ENCODE data around the gene PALD1.
A peak's percentile ranks its signal among the peaks of the same experiment; 100 is the strongest.

The PALD1 gene

DNA sequence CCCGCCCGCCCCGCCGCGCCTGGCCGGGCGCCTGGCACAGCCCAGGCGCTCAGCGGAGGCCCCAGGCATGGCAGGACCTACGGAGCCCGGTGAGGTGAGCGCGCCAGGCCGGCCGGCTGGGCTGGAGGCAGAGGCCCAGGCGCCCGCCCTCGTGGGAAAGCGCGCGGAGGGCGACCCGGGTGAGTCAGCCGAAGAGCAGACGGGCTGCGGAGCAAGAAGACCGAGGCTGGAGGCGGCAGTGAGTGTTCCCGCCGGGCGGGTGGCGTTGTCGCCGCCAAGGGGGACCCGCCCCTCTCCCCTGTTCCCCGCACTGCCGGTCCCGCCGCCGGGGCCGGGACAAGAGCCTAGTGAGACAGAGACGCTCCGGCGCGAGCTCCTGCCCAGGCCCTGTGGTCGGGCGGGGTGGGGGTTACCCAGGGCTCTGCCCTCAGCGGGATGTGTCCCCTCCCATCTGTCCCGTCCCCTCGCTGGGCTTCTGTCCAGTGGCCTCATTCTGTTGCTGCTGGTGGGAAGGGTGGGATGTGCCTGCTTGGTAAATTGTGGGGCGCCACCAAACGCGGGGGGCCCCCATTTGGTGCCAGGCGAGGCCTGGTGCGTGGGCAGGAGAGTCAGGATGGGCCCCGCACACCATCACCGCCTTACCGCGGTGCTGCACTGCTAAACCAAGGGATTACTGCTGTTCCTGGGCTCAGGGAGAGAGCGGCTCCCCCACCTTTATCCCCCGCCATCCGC is 20.1 kb upstream of the PALD1 start:
- DNase-seq, result no peak

DNA sequence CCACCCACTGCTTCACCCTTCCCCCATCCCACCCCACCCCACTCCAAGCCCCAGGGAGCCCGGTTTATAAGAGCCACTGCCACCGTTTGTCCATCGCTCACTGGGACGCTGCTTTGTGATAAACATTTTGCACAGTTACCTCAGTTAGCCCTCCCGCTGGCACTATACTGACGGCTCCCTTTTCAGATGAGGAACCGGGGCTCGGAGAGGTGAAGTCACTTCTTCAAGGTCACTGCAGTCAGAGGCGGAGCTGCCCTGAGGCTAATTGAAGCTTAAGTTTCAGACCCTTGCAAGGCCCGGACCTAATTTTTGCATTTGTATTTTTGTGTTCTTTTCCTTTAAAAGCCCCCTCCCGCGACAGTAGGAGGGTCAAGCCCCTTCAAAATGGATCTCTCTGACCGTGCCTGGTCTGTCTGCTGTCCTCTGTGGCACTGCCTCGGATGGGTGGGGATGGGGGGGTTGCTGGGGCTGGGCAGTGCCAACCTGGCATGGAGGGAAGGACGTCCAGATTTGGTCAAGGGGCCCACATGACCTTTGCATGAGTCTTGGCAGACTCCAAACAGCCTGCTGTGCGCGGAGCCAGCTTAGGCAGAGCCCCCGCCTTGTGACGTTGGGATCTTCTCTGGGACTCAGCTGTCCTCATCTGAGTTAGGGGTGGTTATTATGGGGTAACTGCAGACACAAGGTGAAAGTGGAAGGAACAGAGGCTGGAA is 19.4 kb upstream of the PALD1 start:
- DNase-seq, result no peak

DNA sequence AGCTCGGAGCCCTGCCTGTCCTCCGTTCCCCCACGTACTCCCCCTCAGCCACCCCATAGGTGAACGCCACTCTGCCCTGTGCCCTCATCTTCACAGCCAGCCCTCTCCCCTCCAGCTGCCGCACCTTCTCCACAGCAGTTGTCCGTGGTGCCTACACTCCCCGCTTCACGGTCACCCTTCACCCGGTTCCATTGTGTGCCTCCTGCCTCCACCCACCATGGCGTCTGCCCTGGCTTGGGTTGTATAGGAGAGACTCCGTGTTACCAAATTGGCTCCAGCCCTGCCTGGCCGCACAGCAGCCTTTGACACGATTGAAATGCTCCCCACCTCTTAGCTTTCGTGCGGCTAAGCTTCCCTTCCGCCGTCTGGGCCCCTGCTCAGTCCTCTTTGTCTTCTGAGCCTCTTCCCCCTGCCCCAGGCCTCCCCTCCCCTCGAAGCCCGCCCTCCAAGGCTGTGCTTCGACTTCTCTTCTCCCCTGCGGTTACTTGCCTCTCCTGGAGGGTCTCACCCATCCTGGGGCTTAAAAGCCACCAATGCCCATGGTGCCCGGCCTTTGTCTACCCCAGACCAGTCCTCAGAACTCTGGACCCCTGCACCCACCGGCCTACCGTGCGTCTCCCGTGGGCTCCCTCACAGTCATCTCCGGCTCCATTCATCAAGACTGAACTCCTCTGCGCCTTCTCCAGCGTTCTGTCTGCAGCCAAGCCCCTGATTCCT is 18.6 kb upstream of the PALD1 start:
- DNase-seq, result no peak

DNA sequence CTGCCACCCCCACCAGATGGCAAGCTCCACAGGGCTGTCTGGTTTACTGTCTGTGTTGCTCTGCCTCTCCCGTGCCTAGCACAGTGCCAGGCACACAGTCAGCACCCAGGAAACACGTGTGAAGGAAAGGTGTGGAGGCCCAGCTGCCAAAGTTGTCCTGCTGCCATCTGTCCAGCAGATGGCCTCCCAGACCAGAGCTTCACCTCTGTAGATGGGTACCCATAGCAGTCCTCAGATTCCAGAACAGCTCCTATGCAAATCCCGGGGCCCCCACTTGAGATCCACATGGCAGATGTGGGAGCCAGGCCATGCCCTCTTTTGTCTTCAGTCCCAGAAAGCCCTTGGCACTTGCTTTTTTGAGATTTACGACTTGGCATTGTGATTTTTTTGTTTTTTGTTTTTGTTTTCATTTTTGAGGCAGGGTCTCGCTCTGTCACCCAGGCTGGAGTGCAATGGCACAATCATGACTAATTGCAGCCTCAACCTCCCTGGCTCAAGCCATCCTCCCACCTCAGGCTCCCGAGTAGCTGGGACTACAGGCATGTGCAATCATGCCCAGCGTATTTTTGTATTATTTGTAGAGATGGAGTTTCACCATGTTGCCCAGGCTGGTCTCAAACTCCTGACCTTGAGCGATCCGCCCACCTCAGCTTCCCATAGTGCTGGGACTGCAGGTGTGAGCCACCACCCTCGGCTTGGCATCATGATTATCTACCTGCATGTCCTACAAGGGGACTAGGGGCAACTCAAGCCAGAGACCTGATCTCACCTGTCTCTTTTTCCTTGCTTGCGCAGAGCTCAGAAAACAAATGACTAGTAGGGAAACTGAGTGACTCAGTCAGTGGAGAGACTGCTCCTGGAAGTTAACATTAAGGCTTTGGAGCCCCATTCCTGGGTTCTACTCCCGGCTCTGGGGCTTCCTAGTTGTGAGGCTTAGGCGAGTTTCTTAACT is 16.9 kb upstream of the PALD1 start:
- peak in 1 of 2 experiments; percentile 30 for DNase-seq

DNA sequence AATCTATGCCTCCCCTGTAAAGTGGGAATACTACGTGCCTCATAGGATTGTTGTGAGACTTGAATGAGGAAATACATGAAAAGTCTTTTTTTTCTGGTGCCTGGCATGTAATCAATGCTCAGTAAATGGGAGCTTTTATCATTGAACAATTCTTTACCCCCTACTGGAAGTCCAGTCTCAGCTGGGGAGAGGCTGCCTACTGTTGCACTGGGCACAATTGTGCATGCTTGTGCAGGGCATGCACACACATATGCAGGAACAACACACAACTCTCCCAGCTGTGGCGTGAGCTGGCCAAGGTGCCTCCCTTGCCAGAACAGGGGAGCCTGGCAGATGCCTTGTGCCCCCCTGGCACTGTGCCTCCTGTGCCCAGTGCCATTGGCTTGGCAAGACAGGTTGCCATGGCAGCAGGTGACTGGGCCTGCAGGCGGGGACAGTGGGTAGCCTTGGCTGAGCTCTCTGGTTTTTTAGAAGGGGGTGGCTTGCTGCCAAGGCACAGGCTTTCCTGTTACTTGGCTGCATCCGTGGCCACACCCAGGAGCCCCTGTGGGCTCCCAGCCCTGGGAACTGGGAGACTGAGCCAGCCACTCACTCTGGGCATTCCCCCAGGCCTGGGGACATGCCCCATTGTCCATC is 16.1 kb upstream of the PALD1 start:
- peak in 1 of 2 experiments; percentile 22 for DNase-seq

DNA sequence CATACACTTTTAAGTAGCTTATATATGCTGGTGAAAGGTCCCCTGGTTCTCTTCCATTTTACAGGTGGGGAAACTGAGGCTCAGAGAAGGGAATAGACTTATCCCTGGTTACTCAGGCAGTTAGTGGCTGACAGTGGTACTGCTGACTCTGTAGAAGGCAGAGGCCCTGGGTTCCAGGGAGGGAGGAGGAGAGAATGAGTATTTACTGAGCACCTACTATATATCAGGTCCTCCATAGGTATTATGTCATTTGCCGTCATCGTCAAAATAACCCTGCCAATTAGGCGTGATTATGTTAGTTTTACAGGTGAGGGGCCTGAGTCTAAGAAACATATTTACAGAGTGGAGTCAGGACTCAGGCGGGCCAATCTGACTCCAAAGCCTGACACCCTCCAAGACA is 13.3 kb upstream of the PALD1 start:
- no peak for DNase-seq

DNA sequence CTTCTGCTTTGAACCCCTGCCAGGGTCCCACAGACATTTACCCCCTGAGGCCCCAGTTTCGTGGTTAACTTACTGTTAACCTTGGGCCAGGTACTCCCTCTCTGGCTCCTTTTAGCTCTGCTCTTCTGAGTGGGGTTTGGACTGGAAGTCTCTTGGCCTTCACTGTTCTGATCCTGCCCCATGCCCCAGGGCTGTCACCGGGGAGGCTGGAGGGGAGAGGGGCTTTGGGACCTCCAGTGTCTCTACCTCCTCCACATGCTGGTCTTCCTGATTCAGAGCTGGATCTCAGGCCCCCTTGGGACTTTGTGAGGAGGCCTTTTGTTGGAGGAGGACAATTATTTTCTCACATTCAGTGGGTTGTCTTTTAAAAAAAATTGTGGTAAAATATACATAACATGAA is 12.7 kb upstream of the PALD1 start:
- DNase-seq, result no peak

DNA sequence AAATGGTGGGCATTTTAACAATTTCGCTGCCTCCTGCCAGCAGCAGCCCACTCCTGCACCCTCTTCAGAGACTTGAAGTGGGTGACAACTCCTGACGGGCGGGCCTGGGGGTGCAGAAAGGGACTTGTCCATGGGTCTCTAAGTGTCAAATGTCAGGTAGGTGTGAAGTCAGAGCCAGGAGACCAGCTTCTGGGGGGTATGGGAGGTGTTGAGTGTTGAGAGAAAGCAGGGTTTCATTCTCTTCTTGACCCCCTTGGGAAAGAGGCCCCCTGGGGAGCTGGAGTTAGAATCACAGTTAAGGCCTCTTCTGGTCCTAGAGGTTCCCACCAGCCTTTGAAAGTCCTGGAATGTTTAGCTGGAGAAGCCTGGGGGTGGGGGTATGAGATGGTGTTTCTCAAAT is 11.6 kb upstream of the PALD1 start:
- no peak for DNase-seq

DNA sequence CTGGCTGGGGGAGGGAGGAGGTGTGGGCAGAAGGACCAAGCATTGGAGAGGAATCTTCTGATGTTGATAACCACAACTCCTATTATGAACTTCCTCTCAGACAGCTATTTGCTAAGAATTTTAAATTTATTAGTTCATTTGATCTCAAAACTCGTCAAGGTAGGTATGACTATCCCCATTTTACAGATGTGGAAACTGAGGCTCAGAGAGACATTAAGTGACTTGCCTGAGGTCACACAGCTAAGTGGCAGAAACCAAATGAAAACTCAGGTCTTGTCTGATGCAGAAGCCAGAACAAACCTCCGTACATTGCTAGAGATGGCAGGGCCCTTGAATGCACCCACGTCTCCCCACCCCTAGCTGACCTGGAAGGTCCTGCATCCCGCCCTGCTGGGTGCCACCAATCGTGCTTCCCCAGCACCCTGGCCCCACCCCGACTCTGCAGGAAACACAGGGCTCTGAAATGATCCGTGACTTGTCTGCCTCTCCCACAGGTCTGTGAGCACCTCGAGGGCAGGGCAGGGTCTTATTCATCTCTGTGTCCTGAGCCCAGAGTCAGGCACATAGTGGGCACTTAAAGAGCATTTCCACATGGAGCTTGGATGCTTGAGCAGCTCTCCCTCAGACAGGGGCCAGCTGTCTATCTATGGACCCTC is 5.6 kb upstream of the PALD1 start:
- no peak for DNase-seq

DNA sequence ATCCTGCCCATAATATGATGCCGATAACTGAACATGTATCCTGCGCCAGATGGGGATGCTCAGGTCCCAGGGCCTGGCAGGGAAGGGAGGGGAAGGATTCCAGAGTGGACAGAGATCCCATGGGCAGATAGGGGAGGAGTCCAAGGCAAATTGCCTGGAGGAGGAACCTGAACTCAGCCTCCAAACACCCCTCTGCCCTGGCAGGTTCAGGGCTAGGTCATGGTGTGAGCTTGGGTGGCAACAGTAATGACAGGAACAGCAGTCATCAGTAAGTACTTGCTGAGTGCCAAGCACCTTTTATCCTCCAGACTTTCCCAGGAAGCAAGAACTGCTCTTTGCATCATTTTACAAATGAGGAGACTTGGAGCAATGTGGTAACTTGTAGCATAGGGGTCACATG is 3.8 kb upstream of the PALD1 start:
- no peak for DNase-seq

DNA sequence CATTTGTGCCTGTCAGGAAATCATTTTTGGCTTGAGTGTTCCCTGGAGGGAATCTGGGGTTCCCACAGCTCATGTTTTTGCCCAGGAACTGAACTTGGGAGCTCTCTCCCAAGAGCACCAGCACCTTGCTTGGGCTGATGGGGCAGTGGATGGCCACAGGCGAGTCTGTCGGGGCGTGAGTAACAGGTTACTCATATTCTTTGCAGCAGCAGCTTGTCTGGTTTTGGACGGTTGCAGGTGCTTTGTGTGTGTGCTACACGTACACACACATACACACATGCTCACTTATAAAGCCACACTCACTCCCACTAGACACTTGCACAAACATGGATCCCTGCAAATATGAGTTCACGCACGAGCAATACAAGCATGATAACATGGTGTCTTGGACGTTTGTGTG is 2.9 kb upstream of the PALD1 start:
- DNase-seq, result no peak

DNA sequence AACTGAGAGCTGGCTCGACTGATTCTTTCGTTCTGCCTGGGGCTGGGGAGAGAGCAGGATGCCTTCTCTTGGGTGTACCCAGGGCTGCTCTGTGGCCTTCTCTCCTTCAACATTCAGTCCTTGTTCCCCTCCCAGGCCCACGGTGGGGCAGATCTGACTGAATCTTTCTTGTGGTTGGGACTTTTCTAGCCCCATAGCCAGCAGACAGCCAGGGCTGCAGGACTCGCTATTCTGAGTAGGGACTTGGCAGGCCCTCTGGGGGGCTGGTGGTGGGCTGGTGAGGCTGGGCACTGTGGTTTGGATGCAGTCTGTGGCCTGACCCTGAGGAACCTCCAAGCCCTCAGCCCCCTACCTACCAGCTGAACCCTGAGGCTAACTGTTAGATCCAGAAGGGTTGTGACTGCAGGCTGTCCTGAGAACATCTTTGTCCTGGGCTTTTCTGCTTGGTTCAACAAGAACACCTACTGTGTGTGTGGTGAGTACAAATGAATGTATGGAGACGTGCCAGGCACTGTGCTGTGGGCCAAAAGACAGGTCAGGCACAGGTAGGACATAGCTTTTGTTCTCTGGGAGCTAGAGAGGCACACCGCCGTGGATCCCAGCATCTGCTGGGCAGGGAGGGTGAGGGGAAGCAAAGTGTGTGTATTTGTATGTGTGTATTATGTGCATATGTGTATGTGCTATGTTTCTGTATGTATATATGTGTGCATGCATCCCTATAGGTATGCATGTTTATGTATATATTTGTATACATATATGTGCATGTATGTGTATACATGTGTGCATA is 2.1 kb upstream of the PALD1 start:
- no peak for DNase-seq

DNA sequence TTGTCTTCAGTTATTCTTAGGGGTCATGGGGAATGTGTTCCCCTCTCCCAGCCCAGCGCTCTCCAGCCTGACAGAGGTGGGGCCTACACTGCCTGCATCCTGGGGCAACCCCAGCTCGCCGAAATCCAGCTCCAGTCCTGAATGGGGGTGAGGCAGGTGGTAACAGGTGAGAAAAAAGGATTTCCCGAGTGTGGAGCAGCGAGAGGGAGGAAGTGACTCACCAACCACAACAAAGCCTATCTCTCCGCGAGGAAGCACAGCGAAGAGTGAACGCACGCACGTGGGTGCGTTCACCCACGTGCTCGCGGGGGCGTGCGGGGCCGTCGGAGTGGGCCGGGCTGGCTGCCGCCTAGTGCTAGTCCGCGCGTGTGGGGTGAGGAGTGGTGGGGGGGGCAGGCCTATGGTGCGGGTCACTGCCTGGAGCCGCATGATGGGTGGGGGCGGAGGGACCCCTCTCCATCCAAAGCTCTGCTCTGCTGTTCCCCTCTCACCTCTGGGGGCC is 855 bp upstream of the PALD1 start:
- DNase-seq, result peak in 1 of 2 experiments; percentile 23

DNA sequence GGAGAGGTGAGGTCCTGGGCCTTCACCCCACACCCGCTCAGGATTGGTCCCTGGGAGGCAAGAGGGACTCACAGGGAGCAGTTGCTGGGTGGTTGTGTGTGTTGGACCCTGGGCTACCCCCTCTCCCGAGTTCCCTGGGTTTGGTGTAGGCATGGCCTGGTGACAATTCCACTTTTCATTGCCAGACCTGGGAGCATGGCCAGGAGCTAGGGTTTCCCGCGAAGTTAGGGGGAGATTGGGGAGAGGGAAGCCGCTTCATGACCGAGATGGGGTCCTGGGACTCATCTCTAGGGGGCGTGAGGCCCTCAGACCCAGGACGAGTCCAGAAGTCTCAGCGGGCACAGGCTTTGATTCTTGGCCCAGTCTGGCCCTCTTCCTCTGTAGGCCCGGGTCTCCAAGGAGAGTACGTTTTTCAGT is 606 bp downstream of the PALD1 start:
- DNase-seq, result no peak

DNA sequence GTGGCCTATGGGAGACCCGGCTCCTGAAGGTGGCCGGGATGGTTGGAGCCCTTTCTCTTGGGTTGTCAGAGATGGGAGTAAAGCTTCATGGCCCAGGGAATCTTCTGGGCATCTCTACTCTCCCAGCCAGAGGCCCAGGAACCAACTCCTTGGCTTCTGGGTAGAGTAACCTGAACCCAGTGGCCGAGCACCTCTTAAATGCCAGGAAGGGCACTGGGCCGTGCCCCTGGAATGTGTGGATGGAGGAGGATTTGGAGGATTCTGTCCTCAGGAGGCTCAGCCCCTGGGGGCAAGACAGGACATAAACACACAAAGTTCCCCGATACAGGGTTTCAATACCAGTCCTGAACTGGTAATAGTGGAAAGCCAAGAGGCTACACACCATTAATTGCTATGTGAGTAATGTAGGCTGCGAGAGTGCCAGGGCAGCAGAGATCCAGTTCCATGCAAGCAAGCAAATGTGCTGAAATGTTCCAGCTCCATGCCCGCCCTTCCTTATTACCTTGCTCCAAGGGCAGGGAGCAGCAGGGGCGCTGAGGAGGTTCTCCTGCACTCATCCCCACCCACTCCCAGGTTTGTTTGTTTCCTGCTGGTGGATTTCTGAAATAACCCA is 1.2 kb downstream of the PALD1 start:
- DNase-seq, result no peak

DNA sequence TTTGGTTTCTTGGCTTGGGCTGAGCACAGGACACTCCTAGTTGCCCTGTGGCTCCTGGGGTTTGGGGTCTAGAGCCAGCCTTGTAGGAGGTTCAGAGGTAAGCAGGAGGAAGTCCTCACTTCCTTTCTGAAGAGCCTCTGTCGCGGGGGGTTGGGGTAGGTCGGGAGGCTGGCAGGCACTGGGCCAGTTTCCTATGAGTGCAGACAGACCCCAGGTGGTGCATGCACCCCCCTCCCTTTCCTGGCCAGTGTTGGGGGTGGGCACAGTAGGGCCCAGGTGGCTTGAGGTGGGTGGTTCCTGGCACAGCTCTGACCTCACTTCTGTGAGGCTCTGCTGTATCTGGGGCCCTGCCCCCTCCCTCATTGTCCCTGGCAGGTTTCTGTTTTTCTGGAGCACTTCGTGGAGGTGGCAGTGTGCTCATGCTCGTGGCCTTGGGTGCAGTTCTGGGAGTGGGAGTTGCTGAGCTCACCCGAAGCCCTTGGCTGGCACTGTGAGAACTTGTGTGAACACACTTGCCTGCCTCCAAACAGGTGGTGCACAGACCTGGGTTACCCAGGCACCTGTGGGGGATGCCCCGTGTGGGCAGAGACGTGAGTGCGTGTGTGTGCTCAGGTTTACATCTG is 1.8 kb downstream of the PALD1 start:
- DNase-seq, result no peak

DNA sequence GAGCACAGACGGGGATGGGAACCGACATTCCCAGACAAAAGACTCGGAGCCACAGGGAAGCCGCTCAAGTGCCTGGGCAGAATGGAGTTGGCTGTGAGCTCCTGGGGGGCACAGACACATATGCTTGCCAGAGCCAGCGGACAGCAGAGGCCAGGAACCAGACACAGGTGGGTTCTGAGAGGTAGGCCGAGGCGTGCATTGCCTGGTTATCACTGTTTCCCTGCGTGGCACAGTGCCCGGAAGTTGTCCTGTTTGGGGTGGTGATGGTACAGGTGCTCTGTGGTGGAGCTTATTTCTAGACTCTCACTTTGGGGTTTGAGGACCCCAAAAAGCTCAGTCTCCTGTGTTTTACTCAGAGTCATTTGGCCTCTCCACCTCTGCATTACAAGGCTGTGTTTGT is 2.5 kb downstream of the PALD1 start:
- no peak for DNase-seq

DNA sequence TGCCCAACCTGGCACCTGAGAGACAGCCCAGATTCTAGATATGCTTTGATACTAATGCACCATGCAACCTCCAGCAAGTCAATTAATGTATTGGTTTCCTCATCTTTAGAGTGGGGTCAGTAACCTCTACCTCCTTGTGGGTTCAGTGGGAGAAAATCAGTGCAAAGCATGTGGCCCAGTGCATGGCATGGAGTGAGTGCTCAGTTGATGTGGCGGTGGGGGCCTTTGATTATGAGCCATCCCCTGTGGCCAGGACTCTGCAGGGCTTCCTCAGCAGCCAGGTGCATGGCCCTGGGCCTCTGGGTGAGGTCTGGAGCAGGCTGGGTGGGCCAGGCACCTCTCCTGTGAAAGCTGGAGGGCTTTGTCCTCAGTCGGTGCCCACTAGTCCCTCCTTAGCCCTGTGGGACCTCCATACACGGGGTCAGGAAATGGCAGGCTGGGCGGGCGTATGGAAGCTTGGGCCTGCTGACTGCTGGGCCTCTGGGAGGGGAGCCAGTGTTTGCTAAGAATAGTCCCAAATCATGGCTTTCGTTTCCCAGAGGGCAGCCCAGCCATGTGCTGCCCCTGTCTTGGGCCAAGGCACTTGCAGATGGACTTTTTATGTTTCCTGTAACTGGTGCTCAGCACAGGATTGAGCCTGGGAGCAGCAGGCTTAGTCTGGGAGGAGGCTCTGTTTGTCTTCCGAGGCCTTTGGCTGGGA is 3.4 kb downstream of the PALD1 start:
- DNase-seq, result no peak

All from SW 1271 (cell line).